H9 (cell line): Measurements from ENCODE around the gene ARHGEF12. TPM values are rescaled to one million over a fixed set of nuclear protein-coding genes. Genes with fewer than 3 reads are reported as not detected.

Experiments used
- DNase-seq: peaks from one replicate; pipeline ENCODE4 v3.0.0-alpha.2; 2017
- H2AFZ ChIP-seq: one replicate; pipeline ENCODE4 v1.6.1; 2013; ENCODE audit warnings: mild to moderate bottlenecking, low read length, control low read depth, moderate library complexity
- H2AK5ac ChIP-seq: 2 replicates; pipeline ENCODE4 v1.6.1; 2013; ENCODE audit warnings: low read length, control low read depth, mixed read lengths; ENCODE audit not compliant: insufficient read length
- H2BK120ac ChIP-seq: one replicate; pipeline ENCODE4 v1.6.1; 2013; ENCODE audit warnings: low read depth, mild to moderate bottlenecking, low read length, control low read depth, inconsistent platforms; ENCODE audit not compliant: poor library complexity, severe bottlenecking
- H2BK12ac ChIP-seq: 2 replicates; pipeline ENCODE4 v1.6.1; 2013; ENCODE audit warnings: low read length, control low read depth, mixed read lengths, low read depth; ENCODE audit not compliant: insufficient read length
- H2BK15ac ChIP-seq: 2 replicates; pipeline ENCODE4 v1.6.1; 2013; ENCODE audit warnings: low read depth, low read length, control low read depth
- H2BK20ac ChIP-seq: one replicate; pipeline ENCODE4 v1.6.1; 2013; ENCODE audit warnings: low read depth, mild to moderate bottlenecking, low read length, control low read depth, inconsistent platforms; ENCODE audit not compliant: poor library complexity, severe bottlenecking
- H2BK5ac ChIP-seq: 2 replicates; pipeline ENCODE4 v1.6.1; 2013; ENCODE audit warnings: low read length, control low read depth, mixed read lengths; ENCODE audit not compliant: insufficient read length
- H3K14ac ChIP-seq: 2 replicates; pipeline ENCODE4 v1.6.1; 2013; ENCODE audit warnings: low read length, control low read depth; ENCODE audit not compliant: insufficient read depth
- H3K18ac ChIP-seq: 2 replicates; pipeline ENCODE4 v1.6.1; 2013; ENCODE audit warnings: low read depth, mild to moderate bottlenecking, mixed read lengths, low read length, control low read depth; ENCODE audit not compliant: insufficient read length
- H3K23ac ChIP-seq: 2 replicates; pipeline ENCODE4 v1.6.1; 2013; ENCODE audit warnings: low read length, control low read depth, mixed read lengths, low read depth; ENCODE audit not compliant: insufficient read length
- H3K23me2 ChIP-seq: 2 replicates; pipeline ENCODE4 v1.6.1; 2013; ENCODE audit warnings: low read depth, mild to moderate bottlenecking, mixed read lengths, low read length, control low read depth; ENCODE audit not compliant: insufficient read length, poor library complexity, severe bottlenecking
- H3K27ac ChIP-seq: 2 replicates; pipeline ENCODE4 v1.5.1; 2013; ENCODE audit warnings: low read length, control low read depth, mixed read lengths, low read depth; ENCODE audit not compliant: insufficient read length
- H3K27me3 ChIP-seq: 2 replicates; pipeline ENCODE4 v1.6.1; 2013; ENCODE audit warnings: low read length, control low read depth, inconsistent platforms; ENCODE audit not compliant: insufficient read depth
- H3K4ac ChIP-seq: 2 replicates; pipeline ENCODE4 v1.6.1; 2013; ENCODE audit warnings: low read depth, mild to moderate bottlenecking, control low read depth, inconsistent platforms, low read length, moderate library complexity
- H3K4me1 ChIP-seq: 2 replicates; pipeline ENCODE4 v1.6.1; 2013; ENCODE audit warnings: low read length, control low read depth, inconsistent platforms; ENCODE audit not compliant: insufficient read depth
- H3K4me2 ChIP-seq: 2 replicates; pipeline ENCODE4 v1.6.1; 2013; ENCODE audit warnings: low read length, control low read depth, mixed read lengths; ENCODE audit not compliant: insufficient read length, insufficient read depth
- H3K56ac ChIP-seq: 2 replicates; pipeline ENCODE4 v1.6.1; 2013; ENCODE audit warnings: low read depth, mild to moderate bottlenecking, mixed read lengths, low read length, control low read depth; ENCODE audit not compliant: insufficient read length
- H3K79me1 ChIP-seq: 2 replicates; pipeline ENCODE4 v1.6.1; 2013; ENCODE audit warnings: low read depth, mild to moderate bottlenecking, moderate library complexity, low read length, control low read depth, inconsistent platforms; ENCODE audit not compliant: insufficient read depth, poor library complexity, severe bottlenecking
- H3K79me2 ChIP-seq: 2 replicates; pipeline ENCODE4 v1.6.1; 2013; ENCODE audit warnings: low read length, control low read depth, inconsistent platforms; ENCODE audit not compliant: insufficient read depth
- H3K9ac ChIP-seq: 2 replicates; pipeline ENCODE4 v1.6.1; 2013; ENCODE audit warnings: low read length, control low read depth, mixed read lengths; ENCODE audit not compliant: insufficient read length; ENCODE audit errors: extremely low read depth
- H3K9me3 ChIP-seq: one replicate; pipeline ENCODE4 v1.6.1; 2013; ENCODE audit warnings: low read depth, low read length, inconsistent platforms; ENCODE audit not compliant: control insufficient read depth
- H3T11ph ChIP-seq: one replicate; pipeline ENCODE4 v1.6.1; 2013; ENCODE audit warnings: mild to moderate bottlenecking, low read length, control low read depth, inconsistent platforms
- H4K20me1 ChIP-seq: one replicate; pipeline ENCODE4 v1.6.1; 2013; ENCODE audit not compliant: control insufficient read depth, insufficient read length, insufficient read depth
- H4K5ac ChIP-seq: 2 replicates; pipeline ENCODE4 v1.6.1; 2013; ENCODE audit warnings: low read depth, mild to moderate bottlenecking, mixed read lengths, low read length, control low read depth; ENCODE audit not compliant: insufficient read length
- H4K8ac ChIP-seq: replicated peaks from 2 replicates; pipeline ENCODE4 v1.6.1; 2013; ENCODE audit warnings: low read length, control low read depth, mixed read lengths, low read depth; ENCODE audit not compliant: insufficient read length
- H4K91ac ChIP-seq: 2 replicates; pipeline ENCODE4 v1.6.1; 2013; ENCODE audit warnings: low read depth, mild to moderate bottlenecking, moderate library complexity, mixed read lengths, low read length, control low read depth; ENCODE audit not compliant: insufficient read length
- H3K27ac Mint-ChIP-seq, 3 experiments: 2 replicates in 2 of 3; 3 replicates in 1 of 3; pipeline ENCODE4 v1.8.0; 2020 to 2021; ENCODE audit warnings: mixed read lengths in 3 of 3, mild to moderate bottlenecking in 1 of 3, moderate library complexity in 1 of 3
- H3K27me3 Mint-ChIP-seq: 2 replicates; pipeline ENCODE4 v1.8.0; 2021; ENCODE audit warnings: low read depth, mild to moderate bottlenecking, moderate library complexity, mixed read lengths
- H3K36me3 Mint-ChIP-seq, 3 experiments: 2 replicates in 2 of 3; 3 replicates in 1 of 3; pipeline ENCODE4 v1.8.0; 2020 to 2021; ENCODE audit warnings: low read depth in 3 of 3, mixed read lengths in 3 of 3; ENCODE audit not compliant: insufficient read depth in 1 of 3
- H3K4me1 Mint-ChIP-seq, 2 experiments: 2 replicates each; pipeline ENCODE4 v1.8.0; 2020; ENCODE audit warnings: mixed read lengths in 2 of 2
- H3K4me3 Mint-ChIP-seq, 2 experiments: 2 replicates in 1 of 2; 3 replicates in 1 of 2; pipeline ENCODE4 v1.8.0; 2020 to 2021; ENCODE audit warnings: mild to moderate bottlenecking in 2 of 2, mixed read lengths in 2 of 2, moderate library complexity in 1 of 2
- H3K9me3 Mint-ChIP-seq, 2 experiments: 2 replicates in 1 of 2; 3 replicates in 1 of 2; pipeline ENCODE4 v1.8.0; 2020; ENCODE audit warnings: mild to moderate bottlenecking in 2 of 2, mixed read lengths in 2 of 2, moderate library complexity in 1 of 2
- WGBS: extraction: QIAGEN DNeasy Blood & Tissue Kit; methylation state at CpG from one replicate; pipeline ENCODE4 v1.1.7; 2013; ENCODE audit warnings: missing lambda C conversion rate, low lambda C conversion rate, mixed read lengths; ENCODE audit not compliant: insufficient read length; ENCODE audit errors: extremely low coverage; 5-methylcytosine and 5-hydroxymethylcytosine counted together
- total RNA-seq: library from RNA; stranded (reverse); gene quantifications from 2 replicates; pipeline ENCODE4 v1.2.1, GENCODE V29; 2021
- TF ChIP-seq, protein P1 (sequence below): fragments of 200-600 bp; sonication (generic); conservative IDR thresholded peaks from 3 replicates; pipeline ENCODE4 v1.8.0; 2021; ENCODE audit warnings: antibody characterized with exemption, mild to moderate bottlenecking

ARHGEF12 gene
- total RNA-seq, 1 experiment from 2014 or later: 27.0 TPM

DNA sequence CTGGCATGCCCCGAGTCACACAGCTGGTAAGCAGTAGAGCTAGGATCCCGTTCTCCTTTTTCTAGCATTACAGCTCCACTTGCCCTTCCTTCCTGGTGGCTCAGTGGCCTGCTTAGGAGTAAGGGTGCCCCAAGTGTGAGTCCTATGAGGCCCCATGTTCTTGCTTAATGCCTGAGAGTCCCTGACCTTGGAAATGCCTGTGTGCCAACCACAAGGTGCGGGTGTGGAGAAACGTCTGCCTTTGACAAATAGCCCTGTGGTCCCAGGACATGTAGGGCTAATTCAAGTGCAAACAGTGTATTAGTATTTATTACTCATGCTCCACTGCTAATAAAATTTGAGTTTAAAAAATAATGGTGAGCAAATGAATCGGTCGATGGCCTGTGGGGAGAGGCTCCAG lies 193.7 kb downstream of the ARHGEF12 start:
- no peak overlapping the region for H2AFZ ChIP-seq
- H3K79me2 ChIP-seq: no peaks in the 10 kb centered on the region
- H2BK120ac ChIP-seq: no peak overlapping the region
- H2BK20ac ChIP-seq: no peak overlapping the region
- H4K8ac ChIP-seq: no peak overlapping the region
- H2BK15ac ChIP-seq: no peak overlapping the region
- H3K9ac ChIP-seq: no peak overlapping the region
- no peak overlapping the region for H4K5ac ChIP-seq
- H3K23ac ChIP-seq: no peak overlapping the region
- H2AK5ac ChIP-seq: no peak overlapping the region
- Mint-ChIP-seq H3K4me1 (peaks cover 25 to 43% of the 10 kb centered on the region in 2 experiments), H3K36me3 (peaks cover 0 to 9% (median 3%) of the 10 kb centered on the region in 3 experiments; a peak in 3 of 7 replicates), H3K27me3 (peaks cover 28% of the 10 kb centered on the region), H3K9me3 (peaks cover 5 to 7% of the 10 kb centered on the region in 2 experiments; a peak in 4 of 5 replicates), H3K27ac (no peak overlapping the region), H3K4me3 (no peak overlapping the region)
- H3K14ac ChIP-seq: no peak overlapping the region
- H2BK5ac ChIP-seq: no peak overlapping the region
- no peak for DNase-seq
- H4K20me1 ChIP-seq: no peaks in the 10 kb centered on the region
- H3K27ac ChIP-seq: no peak overlapping the region
- WGBS: no CpG with 5 or more reads among the region's 6 CpGs
- no peak overlapping the region for H4K91ac ChIP-seq
- H3T11ph ChIP-seq: no peak overlapping the region
- no peaks in the 10 kb centered on the region for H3K4me1 ChIP-seq
- no peaks in the 10 kb centered on the region for H3K79me1 ChIP-seq
- H3K56ac ChIP-seq: no peak overlapping the region
- H2BK12ac ChIP-seq: no peak overlapping the region
- H3K23me2 ChIP-seq: no peaks in the 10 kb centered on the region
- no peaks in the 10 kb centered on the region for H3K27me3 ChIP-seq
- no peak overlapping the region for H3K18ac ChIP-seq
- no peak overlapping the region for H3K4me2 ChIP-seq
- no peaks in the 10 kb centered on the region for H3K9me3 ChIP-seq
- no peak overlapping the region for H3K4ac ChIP-seq
- TF ChIP-seq, protein P1, sequence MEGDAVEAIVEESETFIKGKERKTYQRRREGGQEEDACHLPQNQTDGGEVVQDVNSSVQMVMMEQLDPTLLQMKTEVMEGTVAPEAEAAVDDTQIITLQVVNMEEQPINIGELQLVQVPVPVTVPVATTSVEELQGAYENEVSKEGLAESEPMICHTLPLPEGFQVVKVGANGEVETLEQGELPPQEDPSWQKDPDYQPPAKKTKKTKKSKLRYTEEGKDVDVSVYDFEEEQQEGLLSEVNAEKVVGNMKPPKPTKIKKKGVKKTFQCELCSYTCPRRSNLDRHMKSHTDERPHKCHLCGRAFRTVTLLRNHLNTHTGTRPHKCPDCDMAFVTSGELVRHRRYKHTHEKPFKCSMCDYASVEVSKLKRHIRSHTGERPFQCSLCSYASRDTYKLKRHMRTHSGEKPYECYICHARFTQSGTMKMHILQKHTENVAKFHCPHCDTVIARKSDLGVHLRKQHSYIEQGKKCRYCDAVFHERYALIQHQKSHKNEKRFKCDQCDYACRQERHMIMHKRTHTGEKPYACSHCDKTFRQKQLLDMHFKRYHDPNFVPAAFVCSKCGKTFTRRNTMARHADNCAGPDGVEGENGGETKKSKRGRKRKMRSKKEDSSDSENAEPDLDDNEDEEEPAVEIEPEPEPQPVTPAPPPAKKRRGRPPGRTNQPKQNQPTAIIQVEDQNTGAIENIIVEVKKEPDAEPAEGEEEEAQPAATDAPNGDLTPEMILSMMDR: no peak
